Measurements from ENCODE around the gene FBLN1.

- TF ChIP-seq POLR2A (IDR thresholded peaks at IDR 0.05; ENCODE audit: low read length), result no peak
- TF ChIP-seq GATA1 (IDR thresholded peaks at IDR 0.05; ENCODE audit: low read depth, low read length), result no peak
These were observed 50.8 kb downstream of the FBLN1 start for GRCh38 chr22:45553351-45554039.
